SK-N-SH treated with all-trans-retinoic acid at 6 μM for 48 hours (cell line): Measurements from ENCODE around the gene C12orf75.
A peak's percentile ranks its signal among the peaks of the same experiment; 100 is the strongest.

Source experiments
- ATAC-seq: fragments of 200-7000 bp; cut with Tn5 transposase; 3 replicates; pipeline ENCODE4 v1.9.1; 2020; ENCODE audit warnings: mild to moderate bottlenecking, moderate library complexity
- BACH2 ChIP-seq: fragments of 250-450 bp; sonication (Bioruptor Pico); IDR thresholded peaks from 2 replicates; pipeline ENCODE4 v1.9.0; 2021; ENCODE audit warnings: mild to moderate bottlenecking, borderline replicate concordance
- CREB5 ChIP-seq: fragments of 250-450 bp; sonication (Bioruptor Pico); IDR thresholded peaks from 2 replicates; pipeline ENCODE4 v1.5.1; 2020; ENCODE audit warnings: low read depth, mild to moderate bottlenecking, moderate library complexity
- CSDC2 ChIP-seq: fragments of 250-450 bp; sonication (Bioruptor Pico); IDR thresholded peaks from 2 replicates; pipeline ENCODE4 v1.5.0; 2020; ENCODE audit warnings: mild to moderate bottlenecking, moderate library complexity
- ESRRG ChIP-seq: fragments of 250-450 bp; sonication (Bioruptor Pico); IDR thresholded peaks from 2 replicates; pipeline ENCODE4 v1.6.1; 2021; ENCODE audit warnings: mild to moderate bottlenecking
- GLIS3 ChIP-seq: fragments of 250-450 bp; sonication (Bioruptor Pico); IDR thresholded peaks from 2 replicates; pipeline ENCODE4 v1.5.0; 2020; ENCODE audit warnings: mild to moderate bottlenecking, moderate library complexity
- ISL1 ChIP-seq: fragments of 250-450 bp; sonication (Bioruptor Pico); IDR thresholded peaks from 2 replicates; pipeline ENCODE4 v2.1.2; 2022; ENCODE audit warnings: mild to moderate bottlenecking, moderate library complexity
- OSR1 ChIP-seq: fragments of 250-450 bp; sonication (Bioruptor Pico); IDR thresholded peaks from 2 replicates; pipeline ENCODE4 v1.8.0; 2022; ENCODE audit warnings: moderate library complexity, mild to moderate bottlenecking, inconsistent platforms
- POU6F1 ChIP-seq: fragments of 250-450 bp; sonication (Bioruptor Pico); IDR thresholded peaks from 2 replicates; pipeline ENCODE4 v1.8.0; 2021; ENCODE audit warnings: low read depth, mild to moderate bottlenecking, moderate library complexity, borderline replicate concordance
- PPARA ChIP-seq: fragments of 250-450 bp; sonication (Bioruptor Pico); IDR thresholded peaks from 2 replicates; pipeline ENCODE4 v1.5.0; 2020; ENCODE audit warnings: mild to moderate bottlenecking, borderline replicate concordance
- RARB ChIP-seq: fragments of 250-450 bp; sonication (Bioruptor Pico); IDR thresholded peaks from 2 replicates; pipeline ENCODE4 v1.8.0; 2021; ENCODE audit warnings: mild to moderate bottlenecking, moderate library complexity
- SNAI2 ChIP-seq: fragments of 250-450 bp; sonication (Bioruptor Pico); IDR thresholded peaks from 2 replicates; pipeline ENCODE4 v1.5.0; 2020; ENCODE audit warnings: mild to moderate bottlenecking, moderate library complexity
- TCF4 ChIP-seq: fragments of 250-450 bp; sonication (Bioruptor Pico); IDR thresholded peaks from 2 replicates; pipeline ENCODE4 v1.8.0; 2021; ENCODE audit warnings: mild to moderate bottlenecking, moderate library complexity, borderline replicate concordance
- TOX ChIP-seq: fragments of 250-450 bp; sonication (Bioruptor Pico); IDR thresholded peaks from 2 replicates; pipeline ENCODE4 v1.8.0; 2021; ENCODE audit warnings: mild to moderate bottlenecking, moderate library complexity, borderline replicate concordance
- TSHZ2 ChIP-seq: fragments of 250-450 bp; sonication (Bioruptor Pico); IDR thresholded peaks from 2 replicates; pipeline ENCODE4 v1.5.0; 2020; ENCODE audit warnings: mild to moderate bottlenecking, moderate library complexity
- ZC3H10 ChIP-seq: fragments of 250-450 bp; sonication (Bioruptor Pico); IDR thresholded peaks from 2 replicates; pipeline ENCODE4 v1.5.1; 2021; ENCODE audit warnings: mild to moderate bottlenecking, moderate library complexity
- ZFP3 ChIP-seq: fragments of 250-450 bp; sonication (Bioruptor Pico); IDR thresholded peaks from 2 replicates; pipeline ENCODE4 v1.5.0; 2020; ENCODE audit warnings: mild to moderate bottlenecking, moderate library complexity
- ZFP30 ChIP-seq: fragments of 450-650 bp; formaldehyde crosslinking; IDR thresholded peaks from 2 replicates; pipeline ENCODE4 v1.5.0; 2022; ENCODE audit warnings: mild to moderate bottlenecking, moderate library complexity
- ZNF565 ChIP-seq: fragments of 450-650 bp; formaldehyde crosslinking; conservative IDR thresholded peaks from 2 replicates; pipeline ENCODE4 v1.5.0; 2020; ENCODE audit warnings: low read depth, mild to moderate bottlenecking, moderate library complexity
- ZNF8 ChIP-seq: fragments of 450-650 bp; formaldehyde crosslinking; IDR thresholded peaks from 2 replicates; pipeline ENCODE4 v1.5.0; 2020; ENCODE audit warnings: mild to moderate bottlenecking, moderate library complexity

The C12orf75 gene

DNA sequence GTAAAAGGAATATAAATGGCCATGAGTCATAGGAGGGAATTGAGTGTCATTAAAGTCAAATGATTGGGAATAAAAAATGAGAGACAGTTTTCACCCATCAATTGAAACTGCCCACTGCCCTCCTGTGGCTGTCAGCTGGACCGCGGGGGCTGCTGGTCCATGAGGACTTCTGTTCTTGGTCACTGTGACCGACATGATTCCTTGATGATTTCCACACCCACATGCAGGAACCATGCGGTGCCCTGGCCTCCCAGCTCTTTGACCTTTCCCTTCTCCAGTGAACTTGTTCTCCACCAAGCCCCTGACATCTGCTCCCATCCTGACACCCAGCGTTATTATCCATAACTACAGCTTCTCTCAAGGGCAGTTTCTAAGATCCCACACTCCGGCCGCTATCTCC lies 48.4 kb downstream of the C12orf75 start:
- ATAC-seq = peak; percentile 16; the same call in 2 of the 3 replicates
- TF ChIP-seq ZC3H10 (CRISPR knock-in tag) = no peak
- TF ChIP-seq ZFP3 (CRISPR knock-in tag) = no peak
- TF ChIP-seq ZNF8 (CRISPR knock-in tag) = no peak
- TF ChIP-seq OSR1 = no peak

- ATAC-seq = peak; percentile 56
- TF ChIP-seq ESRRG (CRISPR knock-in tag) = no peak
- no peak for TF ChIP-seq ISL1 (CRISPR knock-in tag)
- no peak for TF ChIP-seq SNAI2 (CRISPR knock-in tag)
- no peak for TF ChIP-seq ZNF565 (CRISPR knock-in tag)
- no peak for TF ChIP-seq TCF4
- no peak for TF ChIP-seq CSDC2 (CRISPR knock-in tag)
- no peak for TF ChIP-seq PPARA
Observed at GRCh38 chr12:105382771-105383622, 52.5 kb downstream of the C12orf75 start.

GRCh38 chr12:105384220-105384619 lies 53.7 kb downstream of the C12orf75 start:
- TF ChIP-seq PPARA = no peak
- no peak for TF ChIP-seq ISL1 (CRISPR knock-in tag)
- no peak for TF ChIP-seq BACH2 (CRISPR knock-in tag)
- no peak for TF ChIP-seq TSHZ2
- no peak for TF ChIP-seq ESRRG (CRISPR knock-in tag)
- no peak for ATAC-seq

DNA sequence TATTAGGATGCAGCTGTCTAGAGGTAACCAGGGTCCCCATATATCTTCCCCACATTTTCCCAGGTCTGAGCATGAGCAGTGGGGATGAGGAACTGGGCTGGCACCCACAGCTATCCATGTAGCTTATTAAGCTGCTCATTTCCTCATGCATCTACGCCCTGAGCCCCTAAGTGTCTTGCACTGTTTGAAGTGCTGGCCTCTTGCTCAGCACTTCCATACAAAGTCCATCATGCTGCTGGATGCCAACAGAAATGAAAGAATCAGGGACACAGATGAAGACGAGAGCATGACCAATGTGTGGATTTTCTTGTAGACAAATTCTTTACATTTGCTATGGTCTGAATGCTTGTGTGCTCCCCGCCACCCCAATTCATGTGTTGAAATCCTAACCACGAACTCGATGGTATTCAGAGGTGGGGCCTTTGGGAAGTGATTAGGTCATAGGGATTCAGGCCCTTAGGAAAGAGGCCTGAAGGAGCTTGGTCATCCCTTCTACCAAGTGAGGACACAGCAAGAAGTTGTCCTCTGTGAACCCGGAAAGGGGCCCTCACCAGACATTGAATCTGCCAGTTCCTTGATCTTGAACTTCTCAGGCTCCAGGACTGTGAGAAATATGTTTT lies 54.5 kb downstream of the C12orf75 start:
- no peak for ATAC-seq
- no peak for TF ChIP-seq ZFP30 (CRISPR knock-in tag)
- no peak for TF ChIP-seq ZNF8 (CRISPR knock-in tag)
- no peak for TF ChIP-seq ZC3H10 (CRISPR knock-in tag)
- TF ChIP-seq TOX (CRISPR knock-in tag) = no peak
- no peak for TF ChIP-seq ISL1 (CRISPR knock-in tag)
- no peak for TF ChIP-seq ZFP3 (CRISPR knock-in tag)
- no peak for TF ChIP-seq BACH2 (CRISPR knock-in tag)
- no peak for TF ChIP-seq OSR1
- TF ChIP-seq TSHZ2 = no peak
- no peak for TF ChIP-seq CREB5 (CRISPR knock-in tag)
- TF ChIP-seq GLIS3 (CRISPR knock-in tag) = no peak
- TF ChIP-seq ZNF565 (CRISPR knock-in tag) = no peak
- TF ChIP-seq TCF4 = no peak
- no peak for TF ChIP-seq RARB (CRISPR knock-in tag)
- no peak for TF ChIP-seq POU6F1 (CRISPR knock-in tag)
- no peak for TF ChIP-seq PPARA
- no peak for TF ChIP-seq SNAI2 (CRISPR knock-in tag)
